Left ventricle myocardium superior (tissue), 1 donor: ENCODE data around the gene IRAK2. TPM values are rescaled to one million over a fixed set of nuclear protein-coding genes. Genes with fewer than 3 reads are reported as not detected.
A peak's percentile ranks its signal among the peaks of the same experiment; 100 is the strongest.

ENCODE experiments used
- ATAC-seq: fragments of 200-7000 bp; cut with Tn5 transposase; one replicate; pipeline ENCODE4 v1.9.1; 2020; ENCODE audit warnings: mild to moderate bottlenecking, moderate library complexity
- DNase-seq: peaks from one replicate; pipeline ENCODE4 v3.0.0-alpha.2; 2020
- intact Hi-C: fragments of 100-400 bp; cut with micrococcal nuclease; formaldehyde crosslinking; loops from one replicate; pipeline ENCODE4 v1.11.0; 2022
- total RNA-seq: library from RNA; stranded (reverse); fragmentation: NEBNext Ultra II Directional; extraction: Animal tissue kit (Norgen Biotek cat#: 25700); gene quantifications from one replicate; pipeline ENCODE4 v1.2.1, GENCODE V29; 2021
- donor health status: DM: no; HTN: yes; CAD: no; lungs with severe emphysema.

IRAK2 gene
- total RNA-seq, 1 donor from 2014 or later = 1.3 TPM

- intact Hi-C loops = no loop called here
- DNase-seq = no peak
- no peak for ATAC-seq
Observed at GRCh38 chr3:10290481-10291176, 125.9 kb downstream of the IRAK2 start.

GRCh38 chr3:10291641-10292040 lies 126.9 kb downstream of the IRAK2 start:
- intact Hi-C loops = no loop called here
- no peak for ATAC-seq
- DNase-seq = no peak

GRCh38 chr3:10292505-10293419 lies 128.0 kb downstream of the IRAK2 start, which contains the start of gene GHRL:
Gene GHRL (minus strand): TSS chr3:10292947. CDS start chr3:10290180, 2,767 bp downstream.
- intact Hi-C loops = no loop called here
- DNase-seq (no peak), ATAC-seq (peak; percentile 39)

Other genes starting within 250 kb of the IRAK2 start
- 36.0 TPM for gene IL17RC, start 247.8 kb upstream of the IRAK2 start, total RNA-seq
- 62.7 TPM for gene CRELD1, start 231.1 kb upstream of the IRAK2 start, total RNA-seq
- gene PRRT3, start 212.5 kb upstream of the IRAK2 start, total RNA-seq = 0.35 TPM
- 78.1 TPM for gene EMC3, start 178.1 kb upstream of the IRAK2 start, total RNA-seq
- 1.6 TPM for gene FANCD2, start 138.5 kb upstream of the IRAK2 start, total RNA-seq
- not detected for gene FANCD2OS, start 56.7 kb upstream of the IRAK2 start, total RNA-seq
- 96.2 TPM for gene BRK1, start 49.2 kb upstream of the IRAK2 start, total RNA-seq
- 11.1 TPM for gene VHL, start 23.1 kb upstream of the IRAK2 start, total RNA-seq
- gene TATDN2, start 83.5 kb downstream of the IRAK2 start, total RNA-seq = 17.0 TPM
- not detected for gene GHRL, start 128.0 kb downstream of the IRAK2 start, total RNA-seq
- 54.9 TPM for gene SEC13, start 156.2 kb downstream of the IRAK2 start, total RNA-seq